Gastrocnemius medialis (tissue), 4 donors: Measurements from ENCODE around the gene ZBTB46.

Source experiments
- POLR2A ChIP-seq, 2 donors: fragments of 450-650 bp; IDR thresholded peaks; one replicate each; pipeline ENCODE4 v1.6.1; 2017; ENCODE audit warnings: antibody characterized with exemption in 2 of 2, mild to moderate bottlenecking in 2 of 2, moderate library complexity in 2 of 2
- TF ChIP-seq, protein P1 (sequence below), 5 experiments: fragments of 450-650 bp in 3 of 5; fragments of 200-600 bp in 2 of 5; sonication (generic) in 2 of 5; IDR thresholded peaks in 4 of 5; conservative IDR thresholded peaks in 1 of 5; 1 replicate in 4 of 5; 2 replicates in 1 of 5; pipeline ENCODE4 v1.5.1; 2016 to 2019; ENCODE audit warnings: antibody characterized with exemption in 5 of 5, mild to moderate bottlenecking in 3 of 5, moderate library complexity in 3 of 5

DNA sequence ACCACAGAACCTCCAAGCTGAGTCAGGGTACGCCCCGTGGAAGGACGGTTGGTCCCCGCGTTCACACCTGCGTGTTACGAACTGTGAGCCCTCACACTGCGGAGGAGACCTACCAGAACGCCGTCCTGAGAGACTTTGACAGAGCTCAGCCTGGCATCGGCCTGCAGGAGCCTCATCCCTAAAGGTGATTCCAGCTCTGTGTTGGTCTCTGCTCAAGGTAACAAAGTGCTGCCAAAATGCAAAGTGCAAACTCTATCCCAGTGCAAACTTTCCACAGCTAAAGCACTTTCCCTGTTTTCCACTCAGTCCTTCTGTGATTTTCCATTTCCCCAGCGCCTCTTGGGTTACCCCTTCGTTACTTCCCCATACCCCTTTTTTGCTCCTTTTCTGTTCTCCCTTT is 8.6 kb upstream of the ZBTB46 start:
- TF ChIP-seq, protein P1, sequence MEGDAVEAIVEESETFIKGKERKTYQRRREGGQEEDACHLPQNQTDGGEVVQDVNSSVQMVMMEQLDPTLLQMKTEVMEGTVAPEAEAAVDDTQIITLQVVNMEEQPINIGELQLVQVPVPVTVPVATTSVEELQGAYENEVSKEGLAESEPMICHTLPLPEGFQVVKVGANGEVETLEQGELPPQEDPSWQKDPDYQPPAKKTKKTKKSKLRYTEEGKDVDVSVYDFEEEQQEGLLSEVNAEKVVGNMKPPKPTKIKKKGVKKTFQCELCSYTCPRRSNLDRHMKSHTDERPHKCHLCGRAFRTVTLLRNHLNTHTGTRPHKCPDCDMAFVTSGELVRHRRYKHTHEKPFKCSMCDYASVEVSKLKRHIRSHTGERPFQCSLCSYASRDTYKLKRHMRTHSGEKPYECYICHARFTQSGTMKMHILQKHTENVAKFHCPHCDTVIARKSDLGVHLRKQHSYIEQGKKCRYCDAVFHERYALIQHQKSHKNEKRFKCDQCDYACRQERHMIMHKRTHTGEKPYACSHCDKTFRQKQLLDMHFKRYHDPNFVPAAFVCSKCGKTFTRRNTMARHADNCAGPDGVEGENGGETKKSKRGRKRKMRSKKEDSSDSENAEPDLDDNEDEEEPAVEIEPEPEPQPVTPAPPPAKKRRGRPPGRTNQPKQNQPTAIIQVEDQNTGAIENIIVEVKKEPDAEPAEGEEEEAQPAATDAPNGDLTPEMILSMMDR (IDR thresholded peaks at IDR 0.05 in 4 of 5, conservative IDR thresholded peaks at IDR 0.05 in 1 of 5), result no peak
- no peak for TF ChIP-seq POLR2A (IDR thresholded peaks at IDR 0.05)
